K562 (cell line): ENCODE measurements around the gene UBE2QL1. TPM values are rescaled to one million over a fixed set of nuclear protein-coding genes. Genes with fewer than 3 reads are reported as not detected.

Source experiments
- ATAC-seq: fragments of 200-7000 bp; cut with Tn5 transposase; 3 replicates; pipeline ENCODE4 v1.9.1; 2020; ENCODE audit warnings: moderate library complexity
- BruUV-seq: library from RNA; stranded (reverse); fragments of 400-500 nt; replicated peaks from 2 replicates; lab custom pipeline; 2021; lab: Mats Ljungman, UMichigan
- CTCF ChIA-PET: fragments of 300-600 bp; formaldehyde crosslinking; extraction: SDS; loops from one replicate; lab custom pipeline; 2021; ENCODE audit warnings: low intra/inter-chr PET ratio; lab: Yijun Ruan, JAX
- POLR2A ChIA-PET: fragments of 300-600, 350-650 bp; sonication (Branson Sonifier 250); formaldehyde crosslinking; extraction: SDS; loops from one replicate; lab custom pipeline; 2021; ENCODE audit warnings: antibody characterized with exemption, inconsistent platforms; lab: Yijun Ruan, JAX
- DNase-seq, 4 experiments: peaks; one replicate each; pipeline versions ENCODE4 v3.0.0 to v3.0.0-alpha.2; 2011 to 2018; ENCODE audit warnings: low spot score in 3 of 4, mixed read lengths in 3 of 4; ENCODE audit errors: extremely low read depth in 1 of 4
- FAIRE-seq: peaks from 2 replicates; lab custom pipeline; 2011; peaks lifted over from hg19 to GRCh38; lab: Jason Lieb, UNC
- H2AFZ ChIP-seq: 2 replicates; pipeline ENCODE4 v1.6.0; 2011; ENCODE audit warnings: low read depth, low read length, control low read depth, inconsistent platforms
- H3K27ac ChIP-seq: fragments of 200-600 bp; 3 replicates; pipeline ENCODE4 v1.8.0; 2011; ENCODE audit warnings: low read depth, mild to moderate bottlenecking, control low read depth, inconsistent platforms, low read length, moderate library complexity, mixed read lengths; ENCODE audit errors: extremely low read depth
- H3K27me3 ChIP-seq, 2 experiments: fragments of 300-600 bp in 1 of 2; 2 replicates in 1 of 2; 3 replicates in 1 of 2; pipeline versions ENCODE4 v1.6.0 to v1.8.0; 2011; ENCODE audit warnings: inconsistent platforms in 2 of 2, low read length in 2 of 2, mild to moderate bottlenecking in 1 of 2, mixed read lengths in 1 of 2, moderate library complexity in 1 of 2; ENCODE audit not compliant: control insufficient read depth in 2 of 2, insufficient read depth in 2 of 2
- H3K36me3 ChIP-seq: fragments of 300-600 bp; 3 replicates; pipeline ENCODE4 v1.8.0; 2011; ENCODE audit warnings: mild to moderate bottlenecking, low read length, inconsistent platforms; ENCODE audit not compliant: control insufficient read depth, insufficient read depth
- H3K4me1 ChIP-seq, 2 experiments: fragments of 200-600 bp in 1 of 2; replicated peaks in 1 of 2; 2 replicates in 1 of 2; 3 replicates in 1 of 2; pipeline versions ENCODE4 v1.5.1 to v1.8.0; 2011; ENCODE audit warnings: inconsistent platforms in 2 of 2, low read length in 2 of 2, mild to moderate bottlenecking in 1 of 2, mixed read lengths in 1 of 2, moderate library complexity in 1 of 2; ENCODE audit not compliant: control insufficient read depth in 2 of 2, insufficient read depth in 2 of 2
- H3K4me2 ChIP-seq: 2 replicates; pipeline ENCODE4 v1.6.1; 2011; ENCODE audit warnings: low read length, control low read depth, inconsistent platforms, mixed read lengths; ENCODE audit not compliant: insufficient read depth
- H3K4me3 ChIP-seq: fragments of 200-600 bp; sonication (generic), shearing (Covaris generic); 2 replicates; pipeline ENCODE4 v1.5.1; 2016; ENCODE audit warnings: control low read depth, inconsistent platforms
- H3K79me2 ChIP-seq: fragments of 200-600 bp; 3 replicates; pipeline ENCODE4 v1.8.0; 2011; ENCODE audit warnings: low read length, inconsistent platforms; ENCODE audit not compliant: control insufficient read depth, insufficient read depth
- H3K9ac ChIP-seq, 2 experiments: 2 replicates each; pipeline versions ENCODE4 v1.6.0 to v1.6.1; 2011; ENCODE audit warnings: low read depth in 2 of 2, low read length in 2 of 2, control low read depth in 1 of 2, inconsistent platforms in 1 of 2, mild to moderate bottlenecking in 1 of 2, mixed read lengths in 1 of 2; ENCODE audit not compliant: insufficient read depth in 1 of 2
- H3K9me1 ChIP-seq: one replicate; pipeline ENCODE4 v1.6.0; 2011; ENCODE audit warnings: inconsistent platforms, mild to moderate bottlenecking, low read length, moderate library complexity; ENCODE audit not compliant: control insufficient read depth, insufficient read depth
- H3K9me3 ChIP-seq: replicated peaks from 2 replicates; pipeline ENCODE4 v1.5.1; 2011; ENCODE audit warnings: low read depth, low read length, inconsistent platforms; ENCODE audit not compliant: control insufficient read depth, insufficient read depth
- H4K20me1 ChIP-seq: replicated peaks from 2 replicates; pipeline ENCODE4 v1.6.1; 2011; ENCODE audit warnings: low read length, inconsistent platforms, mixed read lengths; ENCODE audit not compliant: control insufficient read depth, insufficient read depth
- IFI16 ChIP-seq: fragments of 250-450 bp; sonication (Bioruptor Pico); IDR thresholded peaks from 2 replicates; pipeline ENCODE4 v2.1.2; 2022; ENCODE audit warnings: mild to moderate bottlenecking, inconsistent platforms
- MIER1 ChIP-seq: fragments of 450-650 bp; IDR thresholded peaks from 2 replicates; pipeline ENCODE4 v1.6.1; 2016; ENCODE audit warnings: antibody characterized with exemption, mild to moderate bottlenecking, low read depth
- RBM34 ChIP-seq: fragments of 200-400 bp; formaldehyde crosslinking; IDR thresholded peaks from 2 replicates; pipeline ENCODE4 v1.6.1; 2018; ENCODE audit warnings: low read length, borderline replicate concordance; ENCODE audit not compliant: insufficient read depth
- WGBS: fragments of 100-300 bp; shearing (Covaris generic); methylation state at CpG from one replicate; pipeline ENCODE4 v1.1.6; 2016; ENCODE audit warnings: low coverage, mixed read lengths; ENCODE audit not compliant: insufficient coverage; ENCODE audit errors: missing lambda C conversion rate; 5-methylcytosine and 5-hydroxymethylcytosine counted together
- in situ Hi-C: fragments of 300-500 bp; cut with MboI; formaldehyde crosslinking; loops from 4 replicates; pipeline ENCODE4 v1.15.0; 2018; ENCODE audit warnings: inconsistent platforms, mixed read lengths
- intact Hi-C: fragments of 100-400 bp; cut with micrococcal nuclease; formaldehyde crosslinking; loops from 2 replicates; pipeline ENCODE4 v1.14.2; 2022
- polyA plus RNA-seq, 8 experiments: library from polyadenylated mRNA; depleted of rRNA in 4 of 8; stranded (reverse) in 5 of 8; unstranded in 3 of 8; fragments of >200 nt; fragmentation: Nextera tagmentation in 2 of 8; fragmentation: Illumina TruSeq in 1 of 8; extraction: Ambion mirVana in 2 of 8; extraction: Trizol in 1 of 8; gene quantifications; 2 replicates each; pipeline versions ENCODE4 v1.2.1 to v1.2.3, GENCODE V29; 2011 to 2014; ENCODE audit warnings: inconsistent platforms in 1 of 8, missing spikeins in 1 of 8
- total RNA-seq, 7 experiments: library from RNA; depleted of rRNA in 6 of 7; stranded (reverse); fragments of >200 nt in 6 of 7; fragmentation: Illumina TruSeq in 2 of 7; extraction: Trizol in 2 of 7; gene quantifications; 2 replicates each; pipeline versions ENCODE4 v1.2.1 to v1.2.3, GENCODE V29; 2011 to 2021; ENCODE audit warnings: low replicate concordance in 1 of 7
- TF ChIP-seq, protein P1 (sequence below), 2 experiments: fragments of 250-450 bp in 1 of 2; fragments of 450-650 bp in 1 of 2; sonication (Bioruptor Pico) in 1 of 2; IDR thresholded peaks; 2 replicates each; pipeline versions ENCODE4 v1.6.1 to v1.8.0; 2016 to 2021; ENCODE audit warnings: mild to moderate bottlenecking in 2 of 2, moderate library complexity in 2 of 2, missing compliant biosample characterization in 1 of 2, missing genetic modification characterization in 1 of 2
- TF ChIP-seq, protein P2 (sequence below): sonication (generic); formaldehyde crosslinking; IDR thresholded peaks from 2 replicates; pipeline ENCODE4 v1.8.1; 2023; ENCODE audit warnings: mild to moderate bottlenecking, missing genetic modification reagents

The UBE2QL1 gene
- total and polyA plus RNA-seq, 9 of the 15 experiments (the other 6 are each of a cell fraction or from before 2014, with no cell fraction given), result not detected

DNA sequence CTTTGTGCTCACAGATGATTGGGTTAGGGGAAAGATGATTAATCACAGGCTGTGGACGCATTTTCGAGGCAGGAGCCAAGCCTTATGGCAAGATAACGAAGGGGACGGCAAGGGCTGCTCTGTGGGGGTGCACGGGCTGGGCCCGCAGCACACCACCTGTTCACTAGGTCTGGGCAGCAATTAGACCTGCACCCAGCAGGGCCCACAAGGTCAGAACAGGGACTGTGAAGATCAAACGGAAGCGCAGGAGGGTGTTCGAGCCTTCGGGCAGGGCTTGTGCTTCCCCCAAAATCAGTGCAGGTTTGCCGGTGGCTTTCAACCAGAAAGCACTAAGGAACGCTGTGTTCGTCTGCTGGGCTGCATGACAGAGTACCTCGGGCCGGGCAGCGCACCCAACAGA lies 73.7 kb downstream of the UBE2QL1 start:
- in situ Hi-C loops, result no loop called here
- no peak overlapping the region for H3K9ac ChIP-seq
- intact Hi-C loops, result no loop called here
- POLR2A ChIA-PET, result no interaction called here
- TF ChIP-seq RBM34, result no peak
- TF ChIP-seq, protein P1, sequence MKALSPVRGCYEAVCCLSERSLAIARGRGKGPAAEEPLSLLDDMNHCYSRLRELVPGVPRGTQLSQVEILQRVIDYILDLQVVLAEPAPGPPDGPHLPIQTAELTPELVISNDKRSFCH (CRISPR knock-in tag; IDR thresholded peaks at IDR 0.05), result no peak
- TF ChIP-seq, protein P1 (tag; IDR thresholded peaks at IDR 0.05), result no peak
- TF ChIP-seq IFI16 (CRISPR knock-in tag), result no peak
- TF ChIP-seq, protein P2, sequence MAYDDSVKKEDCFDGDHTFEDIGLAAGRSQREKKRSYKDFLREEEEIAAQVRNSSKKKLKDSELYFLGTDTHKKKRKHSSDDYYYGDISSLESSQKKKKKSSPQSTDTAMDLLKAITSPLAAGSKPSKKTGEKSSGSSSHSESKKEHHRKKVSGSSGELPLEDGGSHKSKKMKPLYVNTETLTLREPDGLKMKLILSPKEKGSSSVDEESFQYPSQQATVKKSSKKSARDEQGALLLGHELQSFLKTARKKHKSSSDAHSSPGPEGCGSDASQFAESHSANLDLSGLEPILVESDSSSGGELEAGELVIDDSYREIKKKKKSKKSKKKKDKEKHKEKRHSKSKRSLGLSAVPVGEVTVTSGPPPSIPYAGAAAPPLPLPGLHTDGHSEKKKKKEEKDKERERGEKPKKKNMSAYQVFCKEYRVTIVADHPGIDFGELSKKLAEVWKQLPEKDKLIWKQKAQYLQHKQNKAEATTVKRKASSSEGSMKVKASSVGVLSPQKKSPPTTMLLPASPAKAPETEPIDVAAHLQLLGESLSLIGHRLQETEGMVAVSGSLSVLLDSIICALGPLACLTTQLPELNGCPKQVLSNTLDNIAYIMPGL (CRISPR knock-in tag), result no peak
- TF ChIP-seq MIER1, result no peak
- TF ChIP-seq, all 486 proteins: peak for 0
- Histone ChIP-seq H3K4me1 (peaks cover 0 to 1% of the 10 kb centered on the region in 2 experiments; a peak in 1 of 5 replicates), H3K79me2 (no peaks in the 10 kb centered on the region), H3K4me3 (no peak overlapping the region), H2AFZ (no peak overlapping the region), H3K4me2 (no peak overlapping the region), H3K27ac (no peak overlapping the region), H4K20me1 (peaks cover 20% of the 10 kb centered on the region), H3K9me3 (no peaks in the 10 kb centered on the region), H3K9me1 (no peaks in the 10 kb centered on the region), H3K36me3 (no peaks in the 10 kb centered on the region), H3K27me3 (peaks cover 46 to 68% of the 10 kb centered on the region in 2 experiments; a peak in 4 of 5 replicates)
- no TSS peak for BruUV-seq
- DNase-seq (no peak), ATAC-seq (no peak), FAIRE-seq (no peak)
- CTCF ChIA-PET, result interaction anchor here (0.7 kb wide), 1 partner anchor 636 kb away, joined by 3 read pairs; no protein-coding TSS in a partner anchor
- 0% methylated on average over 16 of the region's 16 CpGs for WGBS
